ENCODE results near the gene LMAN2L. TPM values are rescaled to one million over a fixed set of nuclear protein-coding genes. Genes with fewer than 3 reads are reported as not detected.

The LMAN2L gene, protein sequence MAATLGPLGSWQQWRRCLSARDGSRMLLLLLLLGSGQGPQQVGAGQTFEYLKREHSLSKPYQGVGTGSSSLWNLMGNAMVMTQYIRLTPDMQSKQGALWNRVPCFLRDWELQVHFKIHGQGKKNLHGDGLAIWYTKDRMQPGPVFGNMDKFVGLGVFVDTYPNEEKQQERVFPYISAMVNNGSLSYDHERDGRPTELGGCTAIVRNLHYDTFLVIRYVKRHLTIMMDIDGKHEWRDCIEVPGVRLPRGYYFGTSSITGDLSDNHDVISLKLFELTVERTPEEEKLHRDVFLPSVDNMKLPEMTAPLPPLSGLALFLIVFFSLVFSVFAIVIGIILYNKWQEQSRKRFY
- 29.6 and 30.8 TPM in 2 replicates for polyA plus RNA-seq (2011; rRNA removed)
- 8.0 and 13.9 TPM in 2 replicates for polyA minus RNA-seq (2011; rRNA and poly(A)+ RNA removed)

GRCh38 chr2:96739633-96740428 lies at the start of gene LMAN2L:
Gene LMAN2L (minus strand): TSS chr2:96740064. CDS start chr2:96740040, 24 bp downstream.
- peak within 1 kb of the TSS; percentile 81 for H3K4me3 ChIP-seq (ENCODE audit: low read depth, low read length)
- ChIA-PET POLR2A (no interaction called here), CTCF (interaction anchor here (1.3 to 4.2 kb wide), 2 partner anchors 22 to 373 kb away, joined by 3 to 15 read pairs; partner anchors contain the start of genes ANKRD36 and CNNM4)
- peak; percentile 91 for DNase-seq (ENCODE audit: low read depth)
- TF ChIP-seq, protein P1, sequence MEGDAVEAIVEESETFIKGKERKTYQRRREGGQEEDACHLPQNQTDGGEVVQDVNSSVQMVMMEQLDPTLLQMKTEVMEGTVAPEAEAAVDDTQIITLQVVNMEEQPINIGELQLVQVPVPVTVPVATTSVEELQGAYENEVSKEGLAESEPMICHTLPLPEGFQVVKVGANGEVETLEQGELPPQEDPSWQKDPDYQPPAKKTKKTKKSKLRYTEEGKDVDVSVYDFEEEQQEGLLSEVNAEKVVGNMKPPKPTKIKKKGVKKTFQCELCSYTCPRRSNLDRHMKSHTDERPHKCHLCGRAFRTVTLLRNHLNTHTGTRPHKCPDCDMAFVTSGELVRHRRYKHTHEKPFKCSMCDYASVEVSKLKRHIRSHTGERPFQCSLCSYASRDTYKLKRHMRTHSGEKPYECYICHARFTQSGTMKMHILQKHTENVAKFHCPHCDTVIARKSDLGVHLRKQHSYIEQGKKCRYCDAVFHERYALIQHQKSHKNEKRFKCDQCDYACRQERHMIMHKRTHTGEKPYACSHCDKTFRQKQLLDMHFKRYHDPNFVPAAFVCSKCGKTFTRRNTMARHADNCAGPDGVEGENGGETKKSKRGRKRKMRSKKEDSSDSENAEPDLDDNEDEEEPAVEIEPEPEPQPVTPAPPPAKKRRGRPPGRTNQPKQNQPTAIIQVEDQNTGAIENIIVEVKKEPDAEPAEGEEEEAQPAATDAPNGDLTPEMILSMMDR (IDR thresholded peaks at IDR 0.05; ENCODE audit: insufficient read depth, low read depth, low read length) = peak; percentile 26; the same call in 1 of the 2 replicates
- no peaks in the 10 kb centered on the region; the same call in 1 of the 2 replicates for H3K27me3 ChIP-seq (ENCODE audit: control insufficient read depth, insufficient read depth, low read length)
- peaks cover 4% of the 10 kb centered on the region; the same call in 1 of the 2 replicates for H3K36me3 ChIP-seq (ENCODE audit: control insufficient read depth, insufficient read depth, low read length)

- CTCF ChIA-PET = no interaction called here
- TF ChIP-seq, protein P1 (IDR thresholded peaks at IDR 0.05; ENCODE audit: insufficient read depth, low read depth, low read length) = no peak
- Histone ChIP-seq H3K4me3 (ENCODE audit: low read depth, low read length) (no peak overlapping the region), H3K36me3 (ENCODE audit: control insufficient read depth, insufficient read depth, low read length) (no peaks in the 10 kb centered on the region), H3K27me3 (ENCODE audit: control insufficient read depth, insufficient read depth, low read length) (no peaks in the 10 kb centered on the region)
- DNase-seq (ENCODE audit: low read depth) = no peak
- POLR2A ChIA-PET = no interaction called here
These were observed 49.4 kb upstream of the LMAN2L start for GRCh38 chr2:96789245-96789617.

DNA sequence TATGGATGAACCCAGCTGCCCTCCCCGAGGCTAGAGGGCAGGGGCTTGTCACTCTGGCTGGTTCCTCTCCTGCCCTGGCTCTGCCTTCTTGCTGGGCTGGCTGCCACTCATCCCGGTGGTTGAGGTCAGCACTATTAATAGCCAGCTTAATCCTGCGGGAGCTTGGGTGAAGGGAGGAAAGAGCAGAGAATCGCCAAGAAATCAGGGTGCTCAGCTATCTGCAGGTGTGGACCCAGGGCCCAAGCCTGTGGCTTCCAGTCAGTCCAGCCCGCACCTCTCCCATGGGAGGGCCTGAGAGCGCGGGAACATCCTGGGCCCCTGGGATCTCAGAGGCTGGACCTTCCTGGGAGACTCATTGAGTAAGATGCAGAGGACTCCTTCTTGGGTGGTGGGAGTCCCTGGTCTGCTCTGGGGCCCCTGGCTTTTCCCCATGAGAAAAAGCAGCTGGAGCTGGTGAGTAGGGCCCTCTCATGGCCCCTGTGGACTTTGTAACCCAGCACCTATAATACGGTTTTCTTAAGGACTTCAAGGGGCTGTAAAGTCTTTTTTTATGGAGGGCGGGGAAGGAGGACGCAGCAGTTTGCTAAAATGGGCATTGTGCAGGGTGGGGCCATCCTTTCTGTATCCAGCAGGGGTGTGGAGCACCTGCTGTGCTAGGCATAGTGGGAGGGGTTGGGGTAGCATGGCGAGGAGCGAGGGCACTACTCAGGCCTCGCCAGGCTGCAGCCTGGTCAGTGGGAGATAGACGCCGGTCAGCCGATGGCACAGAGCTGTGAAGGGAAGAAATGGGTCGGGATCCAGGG lies 48.8 kb upstream of the LMAN2L start:
- DNase-seq (ENCODE audit: low read depth) = no peak
- no peak overlapping the region for H3K4me3 ChIP-seq (ENCODE audit: low read depth, low read length)
- ChIA-PET POLR2A (no interaction called here), CTCF (interaction anchor here (1.0 kb wide), 1 partner anchor 83 kb away, joined by 3 read pairs; no protein-coding TSS in a partner anchor)
- TF ChIP-seq, protein P1 (IDR thresholded peaks at IDR 0.05; ENCODE audit: insufficient read depth, low read depth, low read length) = no peak
- H3K27me3 ChIP-seq (ENCODE audit: control insufficient read depth, insufficient read depth, low read length) = no peaks in the 10 kb centered on the region
- H3K36me3 ChIP-seq (ENCODE audit: control insufficient read depth, insufficient read depth, low read length) = no peaks in the 10 kb centered on the region

- no peak for DNase-seq (ENCODE audit: low read depth)
- no peaks in the 10 kb centered on the region for H3K27me3 ChIP-seq (ENCODE audit: control insufficient read depth, insufficient read depth, low read length)
- CTCF ChIA-PET = interaction anchor here (0.7 kb wide), 2 partner anchors 14 to 1529 kb away, joined by 3 read pairs; no protein-coding TSS in a partner anchor
- POLR2A ChIA-PET = interaction anchor here (0.6 kb wide), 1 partner anchor 362 kb away, joined by 9 read pairs; no protein-coding TSS in a partner anchor
- H3K36me3 ChIP-seq (ENCODE audit: control insufficient read depth, insufficient read depth, low read length) = no peaks in the 10 kb centered on the region
- TF ChIP-seq, protein P1 (IDR thresholded peaks at IDR 0.05; ENCODE audit: insufficient read depth, low read depth, low read length) = no peak
- H3K4me3 ChIP-seq (ENCODE audit: low read depth, low read length) = no peak overlapping the region
These were observed 47.5 kb upstream of the LMAN2L start for GRCh38 chr2:96787411-96787810.

All from BJ (cell line).